ENCODE data around the gene ADSS1. TPM values are rescaled to one million over a fixed set of nuclear protein-coding genes. Genes with fewer than 3 reads are reported as not detected.

The ADSS1 gene
- total RNA-seq (2022; extraction: Qiagen RNA extraction) = 4.8 to 7.7 TPM (median 6.6 TPM) in 5 replicates

GRCh38 chr14:104723651-104724406 is at the start of gene ADSS1:
Gene ADSS1 (plus strand): TSS chr14:104724229. CDS start chr14:104724271, 42 bp downstream.

GRCh38 chr14:104689109-104689880 is 34.7 kb upstream of the ADSS1 start, which contains the start of gene INF2:
Gene INF2 (plus strand): TSS chr14:104689618. CDS start chr14:104701366, 11,748 bp downstream.

GRCh38 chr14:104752735-104753527 is 28.9 kb downstream of the ADSS1 start, which contains the start of gene SIVA1:
Gene SIVA1 (plus strand): TSS chr14:104753147. CDS start chr14:104753202, 55 bp downstream.

GRCh38 chr14:104794993-104795780 is 71.2 kb downstream of the ADSS1 start, which contains the start of gene AKT1:
Gene AKT1 (minus strand): TSS chr14:104795748. CDS start chr14:104792643, 3,105 bp downstream.

Other genes with a start within 250 kb of the ADSS1 start
- gene C14orf180, start 144.5 kb upstream of the ADSS1 start, total RNA-seq (2022; extraction: Qiagen RNA extraction) = not detected in 5 replicates
- gene TMEM179, start 119.5 kb upstream of the ADSS1 start, total RNA-seq (2022; extraction: Qiagen RNA extraction) = 0.29 to 0.54 TPM (median 0.39 TPM) in 5 replicates
- 73.0 to 125 TPM (median 121 TPM) in 5 replicates for gene INF2, start 34.6 kb upstream of the ADSS1 start, total RNA-seq (2022; extraction: Qiagen RNA extraction)
- 139 to 225 TPM (median 204 TPM) in 5 replicates for gene SIVA1, start 28.9 kb downstream of the ADSS1 start, total RNA-seq (2022; extraction: Qiagen RNA extraction)
- 85.9 to 106 TPM (median 100 TPM) in 5 replicates for gene AKT1, start 71.5 kb downstream of the ADSS1 start, total RNA-seq (2022; extraction: Qiagen RNA extraction)
- gene ZBTB42, start 76.9 kb downstream of the ADSS1 start, total RNA-seq (2022; extraction: Qiagen RNA extraction) = 2.4 to 3.3 TPM (median 3.0 TPM) in 5 replicates
- gene CEP170B, start 141.0 kb downstream of the ADSS1 start, total RNA-seq (2022; extraction: Qiagen RNA extraction) = 18.0 to 27.3 TPM (median 23.5 TPM) in 5 replicates
- gene PLD4, start 200.7 kb downstream of the ADSS1 start, total RNA-seq (2022; extraction: Qiagen RNA extraction) = 0.05 to 0.15 TPM (median 0.09 TPM) in 5 replicates